Measurements from ENCODE around the gene SOX13. TPM values are rescaled to one million over a fixed set of nuclear protein-coding genes. Genes with fewer than 3 reads are reported as not detected.

SOX13 gene
- total RNA-seq, 1 experiment from 2014 or later = 35.6 TPM

GRCh38 chr1:204155881-204156280 lies 83.0 kb downstream of the SOX13 start:
- no peak overlapping the region for H3K27ac ChIP-seq (ENCODE audit: low read depth, low read length)
- H3K9me2 ChIP-seq (ENCODE audit: insufficient read depth) = no peaks in the 10 kb centered on the region
- no peaks in the 10 kb centered on the region for H3K27me3 ChIP-seq (ENCODE audit: insufficient read depth, low read length)
- ATAC-seq = no peak
- H3K4me3 ChIP-seq (replicated peaks in 1 of 2; ENCODE audit: low read depth in 1 of 2, low read length in 2 of 2) = no peak overlapping the region
- CTCF ChIA-PET = no interaction called here
- intact Hi-C loops (cut with micrococcal nuclease) = no loop called here
- no peak overlapping the region for H3K4me2 ChIP-seq (ENCODE audit: low read length)
- RAD21 ChIA-PET (ENCODE audit: low non-redundant PET in 1 of 2, low total read pairs in 2 of 2, uncharacterized antibody in 2 of 2, unreplicated experiment in 2 of 2) = interaction anchor here in 1 of 2 experiments (0.6 kb wide), 1 partner anchor 284 kb away, joined by 3 read pairs; no protein-coding TSS in a partner anchor
- H3K36me3 ChIP-seq (ENCODE audit: control insufficient read depth in 1 of 2, insufficient read depth in 2 of 2, low read length in 2 of 2) = no peaks in the 10 kb centered on the region
- TF ChIP-seq YY1 (IDR thresholded peaks at IDR 0.05; ENCODE audit: extremely low read depth, insufficient replicate concordance, low read depth, low read length) = no peak
- no peak for TF ChIP-seq ELF1 (IDR thresholded peaks at IDR 0.05; ENCODE audit: borderline replicate concordance, low read depth)
- no peak for TF ChIP-seq CEBPB (IDR thresholded peaks at IDR 0.05; ENCODE audit: low read depth)
- TF ChIP-seq SRF (IDR thresholded peaks at IDR 0.05; ENCODE audit: low read depth) = no peak
- TF ChIP-seq, protein P1, sequence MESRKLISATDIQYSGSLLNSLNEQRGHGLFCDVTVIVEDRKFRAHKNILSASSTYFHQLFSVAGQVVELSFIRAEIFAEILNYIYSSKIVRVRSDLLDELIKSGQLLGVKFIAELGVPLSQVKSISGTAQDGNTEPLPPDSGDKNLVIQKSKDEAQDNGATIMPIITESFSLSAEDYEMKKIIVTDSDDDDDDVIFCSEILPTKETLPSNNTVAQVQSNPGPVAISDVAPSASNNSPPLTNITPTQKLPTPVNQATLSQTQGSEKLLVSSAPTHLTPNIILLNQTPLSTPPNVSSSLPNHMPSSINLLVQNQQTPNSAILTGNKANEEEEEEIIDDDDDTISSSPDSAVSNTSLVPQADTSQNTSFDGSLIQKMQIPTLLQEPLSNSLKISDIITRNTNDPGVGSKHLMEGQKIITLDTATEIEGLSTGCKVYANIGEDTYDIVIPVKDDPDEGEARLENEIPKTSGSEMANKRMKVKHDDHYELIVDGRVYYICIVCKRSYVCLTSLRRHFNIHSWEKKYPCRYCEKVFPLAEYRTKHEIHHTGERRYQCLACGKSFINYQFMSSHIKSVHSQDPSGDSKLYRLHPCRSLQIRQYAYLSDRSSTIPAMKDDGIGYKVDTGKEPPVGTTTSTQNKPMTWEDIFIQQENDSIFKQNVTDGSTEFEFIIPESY (IDR thresholded peaks at IDR 0.05; ENCODE audit: extremely low read depth, insufficient replicate concordance, low read length) = no peak
- no peak overlapping the region for H2AFZ ChIP-seq (ENCODE audit: low read depth, low read length, poor library complexity, severe bottlenecking)
- H4K20me1 ChIP-seq (ENCODE audit: insufficient read depth) = no peaks in the 10 kb centered on the region
- peaks cover 8 to 18% of the 10 kb centered on the region in 2 experiments for H3K4me1 ChIP-seq (ENCODE audit: control insufficient read depth in 1 of 2, insufficient read depth in 2 of 2, low read length in 2 of 2)
- no peak overlapping the region for H3K9ac ChIP-seq (ENCODE audit: low read length)
- no peaks in the 10 kb centered on the region for H3K9me3 ChIP-seq (ENCODE audit: control insufficient read depth in 1 of 2, insufficient read depth in 1 of 2, low read depth in 1 of 2, low read length in 2 of 2)
- DNase-seq (ENCODE audit: low read depth, low spot score) = no peak
- no peaks in the 10 kb centered on the region for H3K79me2 ChIP-seq (ENCODE audit: insufficient read depth, low read length)
- POLR2A ChIA-PET = no interaction called here
- no TSS peak for BruUV-seq (replicated peaks)

DNA sequence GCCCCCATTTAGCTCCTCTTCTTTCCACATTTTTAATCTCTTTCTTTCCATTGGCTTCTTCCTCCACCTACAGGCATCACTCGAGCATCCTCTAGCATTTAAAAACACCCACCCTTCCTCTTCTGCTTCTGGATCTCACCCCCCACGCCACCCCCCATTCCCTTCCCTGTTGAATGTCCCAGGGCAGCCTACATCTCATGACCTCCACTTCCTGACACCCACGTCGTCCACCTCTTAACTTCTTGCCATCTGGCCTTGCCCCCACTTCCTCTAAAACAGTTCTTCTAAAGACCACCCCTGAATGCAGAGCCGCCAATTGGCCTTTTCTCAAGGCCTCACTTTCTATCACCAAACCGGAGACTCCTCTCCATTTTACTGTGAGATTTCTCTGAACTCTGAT lies 85.0 kb downstream of the SOX13 start:
- RAD21 ChIA-PET (ENCODE audit: low non-redundant PET in 1 of 2, low total read pairs in 2 of 2, uncharacterized antibody in 2 of 2, unreplicated experiment in 2 of 2) = no interaction called here
- no peak overlapping the region for H3K9ac ChIP-seq (ENCODE audit: low read length)
- DNase-seq (ENCODE audit: low read depth, low spot score) = no peak
- H3K27ac ChIP-seq (ENCODE audit: low read depth, low read length) = no peak overlapping the region
- no peak for ATAC-seq
- H3K9me2 ChIP-seq (ENCODE audit: insufficient read depth) = no peaks in the 10 kb centered on the region
- no peak overlapping the region for H3K4me2 ChIP-seq (ENCODE audit: low read length)
- H3K79me2 ChIP-seq (ENCODE audit: insufficient read depth, low read length) = no peaks in the 10 kb centered on the region
- H4K20me1 ChIP-seq (ENCODE audit: insufficient read depth) = no peaks in the 10 kb centered on the region
- H2AFZ ChIP-seq (ENCODE audit: low read depth, low read length, poor library complexity, severe bottlenecking) = no peak overlapping the region
- H3K36me3 ChIP-seq (ENCODE audit: control insufficient read depth in 1 of 2, insufficient read depth in 2 of 2, low read length in 2 of 2) = no peaks in the 10 kb centered on the region
- no peaks in the 10 kb centered on the region for H3K9me3 ChIP-seq (ENCODE audit: control insufficient read depth in 1 of 2, insufficient read depth in 1 of 2, low read depth in 1 of 2, low read length in 2 of 2)
- peaks cover 1 to 16% of the 10 kb centered on the region in 2 experiments for H3K4me1 ChIP-seq (ENCODE audit: control insufficient read depth in 1 of 2, insufficient read depth in 2 of 2, low read length in 2 of 2)
- CTCF ChIA-PET = no interaction called here
- H3K27me3 ChIP-seq (ENCODE audit: insufficient read depth, low read length) = no peaks in the 10 kb centered on the region
- POLR2A ChIA-PET = no interaction called here
- BruUV-seq (replicated peaks) = no TSS peak
- H3K4me3 ChIP-seq (replicated peaks in 1 of 2; ENCODE audit: low read depth in 1 of 2, low read length in 2 of 2) = no peak overlapping the region
- intact Hi-C loops (cut with micrococcal nuclease) = no loop called here
- TF ChIP-seq EZH2 (IDR thresholded peaks at IDR 0.05) = no peak
- no peak for TF ChIP-seq FOSL1 (IDR thresholded peaks at IDR 0.05; ENCODE audit: low read depth)
- TF ChIP-seq ATF3 (IDR thresholded peaks at IDR 0.05) = no peak
- TF ChIP-seq EGR1 (IDR thresholded peaks at IDR 0.05; ENCODE audit: low read depth) = no peak
- no peak for TF ChIP-seq CTCF (IDR thresholded peaks at IDR 0.05 in 2 of 3, conservative IDR thresholded peaks at IDR 0.05 in 1 of 3; ENCODE audit: borderline replicate concordance in 1 of 3, insufficient read depth in 1 of 3, low read depth in 2 of 3, low read length in 2 of 3)
- TF ChIP-seq YY1 (IDR thresholded peaks at IDR 0.05; ENCODE audit: extremely low read depth, insufficient replicate concordance, low read depth, low read length) = no peak
- no peak for TF ChIP-seq POLR2AphosphoS5 (IDR thresholded peaks at IDR 0.05; ENCODE audit: low read depth, low read length)
- TF ChIP-seq SIN3A (IDR thresholded peaks at IDR 0.05; ENCODE audit: low read depth) = no peak
- TF ChIP-seq, protein P1 (IDR thresholded peaks at IDR 0.05; ENCODE audit: extremely low read depth, insufficient replicate concordance, low read length) = no peak
- TF ChIP-seq SP1 (IDR thresholded peaks at IDR 0.05; ENCODE audit: low read depth) = no peak
- no peak for TF ChIP-seq EZH2phosphoT487 (IDR thresholded peaks at IDR 0.05; ENCODE audit: borderline replicate concordance)
